Mononuclear cell (primary cell): ENCODE data around the gene MAP3K15. TPM values are rescaled to one million over a fixed set of nuclear protein-coding genes. Genes with fewer than 3 reads are reported as not detected.
"Not testable (repeated sequence)": the region's sequence is repeated elsewhere in the genome, so short reads cannot be mapped to it uniquely, and the experiment has no call there.

Source experiments
- H3K27me3 ChIP-seq: 2 replicates; pipeline ENCODE4 v1.6.0; 2011; ENCODE audit warnings: low read length, control low read depth; ENCODE audit not compliant: insufficient read depth
- H3K4me1 ChIP-seq: 2 replicates; pipeline ENCODE4 v1.5.1; 2011; ENCODE audit warnings: mild to moderate bottlenecking, low read length, control low read depth; ENCODE audit not compliant: insufficient read depth
- H3K4me3 ChIP-seq: 2 replicates; pipeline ENCODE4 v1.5.1; 2011; ENCODE audit warnings: mild to moderate bottlenecking, low read length, moderate library complexity
- H3K9me3 ChIP-seq: 2 replicates; pipeline ENCODE4 v1.5.1; 2011; ENCODE audit warnings: low read depth, mild to moderate bottlenecking, control low read depth, low read length
- total RNA-seq: library from RNA; depleted of rRNA; stranded (reverse); fragments of >200 nt; gene quantifications from one replicate; pipeline ENCODE4 v1.2.3, GENCODE V29; 2012

The MAP3K15 gene
- total RNA-seq, 1 donor: 0.10 TPM

- Histone ChIP-seq H3K4me3 (no peak overlapping the region), H3K4me1 (peaks cover 3% of the 10 kb centered on the region), H3K9me3 (no peaks in the 10 kb centered on the region), H3K27me3 (no peaks in the 10 kb centered on the region)
These were observed 27.6 kb downstream of the MAP3K15 start for GRCh38 chrX:19487520-19488200.

GRCh38 chrX:19479458-19479857, 35.9 kb downstream of the MAP3K15 start:
- H3K4me3 ChIP-seq: no peak overlapping the region
- no peaks in the 10 kb centered on the region for H3K9me3 ChIP-seq
- no peaks in the 10 kb centered on the region for H3K4me1 ChIP-seq
- H3K27me3 ChIP-seq: no peaks in the 10 kb centered on the region

- H3K27me3 ChIP-seq, H3K4me3 ChIP-seq, H3K4me1 ChIP-seq, H3K9me3 ChIP-seq: not testable (repeated sequence)
These were observed 46.9 kb downstream of the MAP3K15 start for GRCh38 chrX:19468383-19468782.

GRCh38 chrX:19462879-19463278, 52.4 kb downstream of the MAP3K15 start:
- Histone ChIP-seq H3K27me3 (no peaks in the 10 kb centered on the region), H3K4me1 (no peaks in the 10 kb centered on the region), H3K9me3 (no peaks in the 10 kb centered on the region), H3K4me3 (no peak overlapping the region)

- Histone ChIP-seq H3K4me1 (no peaks in the 10 kb centered on the region), H3K27me3 (no peaks in the 10 kb centered on the region), H3K9me3 (no peaks in the 10 kb centered on the region), H3K4me3 (no peak overlapping the region)
These were observed 53.1 kb downstream of the MAP3K15 start for GRCh38 chrX:19462231-19462630.

GRCh38 chrX:19457662-19458061, 57.6 kb downstream of the MAP3K15 start:
- Histone ChIP-seq H3K27me3 (no peaks in the 10 kb centered on the region), H3K9me3 (no peaks in the 10 kb centered on the region), H3K4me3 (no peak overlapping the region), H3K4me1 (no peaks in the 10 kb centered on the region)

GRCh38 chrX:19448077-19448476, 67.2 kb downstream of the MAP3K15 start:
- no peaks in the 10 kb centered on the region for H3K4me1 ChIP-seq
- H3K4me3 ChIP-seq: no peak overlapping the region
- H3K9me3 ChIP-seq: no peaks in the 10 kb centered on the region
- H3K27me3 ChIP-seq: no peaks in the 10 kb centered on the region

GRCh38 chrX:19446397-19446796, 68.9 kb downstream of the MAP3K15 start:
- Histone ChIP-seq H3K27me3 (no peaks in the 10 kb centered on the region), H3K9me3 (no peaks in the 10 kb centered on the region), H3K4me1 (no peaks in the 10 kb centered on the region), H3K4me3 (no peak overlapping the region)

GRCh38 chrX:19445772-19446171, 69.5 kb downstream of the MAP3K15 start:
- H3K4me1 ChIP-seq, H3K27me3 ChIP-seq, H3K4me3 ChIP-seq, H3K9me3 ChIP-seq: not testable (repeated sequence)

GRCh38 chrX:19443869-19444526, 71.3 kb downstream of the MAP3K15 start:
- Histone ChIP-seq H3K9me3 (no peaks in the 10 kb centered on the region), H3K4me1 (no peaks in the 10 kb centered on the region), H3K4me3 (no peak overlapping the region), H3K27me3 (no peaks in the 10 kb centered on the region)

- Histone ChIP-seq H3K4me3 (no peak overlapping the region), H3K27me3 (no peaks in the 10 kb centered on the region), H3K4me1 (no peaks in the 10 kb centered on the region), H3K9me3 (no peaks in the 10 kb centered on the region)
These were observed 74.6 kb downstream of the MAP3K15 start for GRCh38 chrX:19440713-19441112.

GRCh38 chrX:19422661-19423060, 92.6 kb downstream of the MAP3K15 start:
- not testable (repeated sequence) for H3K9me3 ChIP-seq, H3K27me3 ChIP-seq, H3K4me1 ChIP-seq, H3K4me3 ChIP-seq

- H3K9me3 ChIP-seq: no peaks in the 10 kb centered on the region
- H3K27me3 ChIP-seq: no peaks in the 10 kb centered on the region
- H3K4me1 ChIP-seq: no peaks in the 10 kb centered on the region
- H3K4me3 ChIP-seq: no peak overlapping the region
These were observed 105.0 kb downstream of the MAP3K15 start for GRCh38 chrX:19410259-19410658.

- H3K4me1 ChIP-seq: no peaks in the 10 kb centered on the region
- no peaks in the 10 kb centered on the region for H3K27me3 ChIP-seq
- H3K9me3 ChIP-seq: no peaks in the 10 kb centered on the region
- no peak overlapping the region for H3K4me3 ChIP-seq
These were observed 111.6 kb downstream of the MAP3K15 start for GRCh38 chrX:19403696-19404095.

GRCh38 chrX:19392703-19393102, 122.6 kb downstream of the MAP3K15 start:
- Histone ChIP-seq H3K4me1 (no peaks in the 10 kb centered on the region), H3K9me3 (no peaks in the 10 kb centered on the region), H3K27me3 (no peaks in the 10 kb centered on the region)

GRCh38 chrX:19392078-19392477, 123.2 kb downstream of the MAP3K15 start:
- Histone ChIP-seq H3K4me1 (no peaks in the 10 kb centered on the region), H3K9me3 (no peaks in the 10 kb centered on the region), H3K27me3 (no peaks in the 10 kb centered on the region), H3K4me3 (no peak overlapping the region)

More at GRCh38 chrX:19392703-19393102, 122.6 kb downstream of the MAP3K15 start:
- no peak overlapping the region for H3K4me3 ChIP-seq
